GM18526 (cell line): ENCODE data around the gene ZNF207.

Experiments used
- POLR2A ChIP-seq: IDR thresholded peaks from 3 replicates; pipeline ENCODE4 v1.6.1; 2011; ENCODE audit not compliant: insufficient read length; ENCODE audit errors: extremely low read depth

ZNF207 gene

DNA sequence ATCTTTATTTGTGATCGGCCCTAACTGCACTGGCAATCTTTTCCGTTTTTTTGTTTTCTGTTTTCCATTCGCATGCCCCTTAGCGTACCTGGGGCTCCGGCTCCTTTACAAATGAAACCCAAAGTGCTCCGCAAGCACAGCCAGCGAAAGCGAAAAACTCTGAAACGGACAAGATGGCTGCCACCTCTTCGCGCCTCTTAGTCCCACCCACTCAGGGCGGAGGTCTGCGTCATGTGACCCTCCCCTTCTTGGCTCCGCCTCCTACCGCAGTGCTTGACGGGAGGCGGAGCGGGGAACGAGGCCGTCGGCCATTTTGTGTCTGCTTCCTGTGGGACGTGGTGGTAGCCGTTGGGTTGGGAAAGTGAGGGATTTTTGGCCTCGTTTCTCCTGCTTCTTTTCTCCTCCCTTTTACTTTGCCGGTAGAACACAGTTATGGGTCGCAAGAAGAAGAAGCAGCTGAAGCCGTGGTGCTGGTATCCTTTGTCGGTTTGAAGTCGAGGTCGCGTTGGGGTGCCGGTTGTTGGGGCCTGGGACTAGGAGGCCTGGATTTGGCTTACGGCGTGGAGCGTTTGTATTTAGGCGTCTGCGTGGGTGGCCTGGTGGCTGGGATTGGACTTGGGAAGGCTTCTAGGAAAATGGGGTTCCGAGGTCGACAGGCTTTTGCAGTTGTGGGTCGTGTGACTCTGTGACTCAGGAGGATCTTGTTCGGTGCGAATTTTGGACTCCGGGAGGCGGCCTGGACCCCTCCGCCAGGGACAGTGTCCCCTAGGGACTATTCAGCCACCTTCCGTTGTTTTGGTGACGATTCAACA is at the start of gene ZNF207:
Gene ZNF207 (plus strand): TSS at position 304 of the 812 bp plus-strand sequence. CDS start 129 bp downstream, at position 433.
- TF ChIP-seq POLR2A: peak; percentile 85

DNA sequence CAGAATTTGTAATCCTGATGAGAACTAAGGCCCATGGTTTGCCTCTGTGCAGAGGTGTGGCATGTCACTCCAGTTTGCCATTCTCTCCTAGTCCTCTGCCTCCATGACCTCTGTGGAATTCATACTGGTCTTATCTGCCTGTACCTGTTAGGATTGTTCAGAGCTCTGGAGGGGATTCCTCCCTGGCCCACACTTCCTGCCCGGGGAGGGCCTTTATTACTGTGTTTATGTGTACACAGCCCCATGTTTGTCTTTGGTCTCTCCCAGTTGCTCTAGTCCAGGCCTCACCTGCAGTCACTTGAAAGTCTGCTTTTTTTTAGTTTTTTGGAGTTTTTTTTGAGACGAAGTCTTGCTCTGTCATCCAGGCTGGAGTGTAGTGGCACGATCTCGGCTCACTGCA is 47.9 kb upstream of the ZNF207 start:
- no peak for TF ChIP-seq POLR2A

- no peak for TF ChIP-seq POLR2A
These were observed 46.9 kb upstream of the ZNF207 start for GRCh38 chr17:32302860-32303649.

GRCh38 chr17:32303781-32304288 is 46.1 kb upstream of the ZNF207 start:
- TF ChIP-seq POLR2A: no peak

- TF ChIP-seq POLR2A: no peak
These were observed 44.9 kb upstream of the ZNF207 start for GRCh38 chr17:32305049-32305448.

DNA sequence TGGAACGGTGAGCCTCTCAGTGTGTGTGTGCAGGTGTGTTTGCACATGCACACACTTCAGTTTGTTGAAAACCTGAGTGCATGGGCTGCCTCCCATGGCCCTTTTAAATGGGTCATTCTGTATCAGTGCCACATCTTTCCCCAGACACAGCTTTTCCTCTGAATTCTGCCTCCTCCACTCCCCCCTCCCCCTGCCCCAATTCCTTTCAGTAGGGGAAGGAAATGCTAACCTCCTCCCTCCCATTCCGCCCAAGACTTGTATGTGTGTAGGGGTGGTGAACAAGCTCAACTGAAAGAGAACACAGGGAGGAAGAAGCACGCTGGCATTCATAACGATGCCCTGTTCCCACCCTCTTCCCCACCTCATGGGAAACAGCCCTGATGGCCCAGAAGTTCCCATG is 42.3 kb upstream of the ZNF207 start:
- no peak for TF ChIP-seq POLR2A

GRCh38 chr17:32311028-32311536 is 38.9 kb upstream of the ZNF207 start:
- TF ChIP-seq POLR2A: no peak

DNA sequence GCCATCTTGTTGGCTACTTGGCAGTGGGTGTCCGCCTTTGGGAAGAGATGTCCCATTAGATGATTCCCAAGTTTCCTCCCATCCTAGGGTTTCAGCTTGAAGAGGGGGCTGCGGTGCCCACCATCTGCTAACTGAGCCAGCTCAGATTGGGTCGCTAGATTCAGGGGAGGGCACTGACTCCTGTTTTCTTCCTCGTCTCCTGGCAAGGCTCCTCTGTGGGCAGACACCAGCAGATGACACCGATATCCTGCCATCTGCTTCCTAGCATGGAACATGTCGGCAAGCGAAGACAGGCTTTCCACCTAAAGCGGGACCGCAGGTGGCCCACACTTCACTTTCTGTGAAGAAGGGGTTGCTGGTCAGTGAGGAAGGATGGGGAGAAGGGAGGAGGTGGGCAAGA is 35.3 kb upstream of the ZNF207 start:
- TF ChIP-seq POLR2A: no peak

GRCh38 chr17:32315171-32315570 is 34.8 kb upstream of the ZNF207 start:
- no peak for TF ChIP-seq POLR2A

- TF ChIP-seq POLR2A: no peak
These were observed 32.6 kb upstream of the ZNF207 start for GRCh38 chr17:32317353-32317752.

GRCh38 chr17:32318071-32318470 is 31.9 kb upstream of the ZNF207 start:
- no peak for TF ChIP-seq POLR2A

DNA sequence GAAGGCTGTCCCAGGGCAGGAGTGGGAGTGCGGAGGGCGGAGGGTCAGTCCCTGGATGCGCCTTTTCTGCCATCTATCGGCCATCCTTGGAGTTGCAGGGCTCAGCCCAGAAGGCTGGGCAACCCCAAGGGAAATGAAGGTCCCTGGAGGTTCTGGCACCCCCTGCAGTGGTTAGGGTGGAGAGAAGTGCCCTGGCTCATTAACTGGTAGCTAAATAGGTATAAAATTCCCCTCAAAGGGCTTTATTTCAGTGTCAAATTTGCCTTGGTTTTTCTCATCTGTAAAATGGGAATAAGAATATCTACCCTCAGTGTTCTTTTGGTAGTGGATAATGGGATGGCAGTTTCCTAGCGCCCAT is 30.4 kb upstream of the ZNF207 start:
- TF ChIP-seq POLR2A: no peak

DNA sequence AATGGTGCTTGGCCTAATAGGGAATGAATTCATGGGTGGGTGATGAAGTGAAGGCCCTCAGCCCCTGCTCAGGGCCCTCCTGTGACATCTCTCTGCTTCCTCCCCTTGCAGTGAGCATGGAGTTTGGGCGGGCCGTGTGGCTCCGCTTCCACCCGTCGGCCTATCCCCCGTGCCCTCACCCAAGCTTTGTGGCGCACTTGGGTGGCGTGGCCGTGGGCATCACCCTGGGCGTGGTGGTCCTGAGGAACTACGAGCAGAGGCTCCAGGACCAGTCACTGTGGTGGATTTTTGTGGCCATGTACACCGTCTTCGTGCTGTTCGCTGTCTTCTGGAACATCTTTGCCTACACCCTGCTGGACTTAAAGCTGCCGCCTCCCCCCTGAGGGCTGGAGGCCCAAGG is 29.1 kb upstream of the ZNF207 start:
- no peak for TF ChIP-seq POLR2A

DNA sequence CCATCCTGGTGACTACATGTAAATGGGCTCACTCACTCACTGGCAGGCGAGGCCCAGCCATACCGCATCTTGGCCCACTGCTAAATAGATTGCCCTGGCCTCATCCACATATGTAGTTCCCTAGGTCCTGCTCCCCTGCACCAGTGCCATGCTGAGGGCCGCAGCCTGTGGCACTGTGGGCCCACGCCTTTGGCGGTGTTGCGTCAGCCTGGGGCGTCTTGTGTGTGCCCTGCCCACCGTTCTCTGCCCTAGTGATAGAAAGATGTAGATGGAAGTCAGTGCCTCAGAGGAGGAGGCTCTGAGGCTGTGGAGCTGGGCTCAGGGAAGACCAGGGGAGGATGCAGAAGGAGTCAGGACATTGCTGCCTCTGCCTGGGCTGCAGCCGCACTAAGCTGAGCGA is 26.9 kb upstream of the ZNF207 start:
- no peak for TF ChIP-seq POLR2A

DNA sequence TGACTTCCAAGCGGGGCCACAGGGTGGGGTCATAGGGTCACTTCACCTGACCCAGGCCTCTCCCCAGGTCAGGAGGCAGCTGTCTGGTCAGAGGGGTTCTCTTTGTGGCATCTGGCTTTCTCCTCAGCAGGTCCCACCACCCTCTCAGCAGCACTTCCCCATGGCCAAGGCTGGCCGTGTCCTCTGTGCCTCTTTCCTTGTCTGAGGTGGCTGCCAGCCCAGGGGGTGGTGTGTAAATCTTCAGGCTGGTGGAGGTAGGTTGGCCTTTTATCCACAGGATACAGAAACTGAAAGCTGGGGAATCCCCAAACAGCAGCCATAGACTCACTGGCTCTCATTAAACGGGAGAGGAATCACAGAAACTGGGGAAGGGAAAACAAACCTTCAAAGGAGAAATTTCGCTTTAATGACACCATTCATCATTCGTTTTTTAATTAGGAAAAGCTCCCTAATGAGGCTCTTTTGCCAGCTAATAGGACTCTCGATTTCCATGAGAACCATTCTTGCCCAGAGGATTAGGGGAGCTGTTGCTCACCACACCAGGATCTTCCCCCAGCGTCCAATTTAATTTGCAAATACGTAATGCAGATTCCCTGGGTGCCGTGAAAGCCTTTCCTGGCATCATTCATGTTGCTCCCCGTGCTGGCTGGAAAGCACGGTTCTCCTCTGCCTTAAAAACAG is 26.0 kb upstream of the ZNF207 start:
- no peak for TF ChIP-seq POLR2A
